SH-SY5Y (cell line): ENCODE data around the gene RRAS.

ENCODE experiments used
- GATA2 ChIP-seq: IDR thresholded peaks from 2 replicates; pipeline ENCODE4 v1.6.1; 2011; ENCODE audit warnings: mild to moderate bottlenecking, low read depth, low read length
- GATA3 ChIP-seq: IDR thresholded peaks from 2 replicates; pipeline ENCODE4 v1.6.1; 2011; ENCODE audit warnings: low read depth, mild to moderate bottlenecking, low read length, moderate library complexity

DNA sequence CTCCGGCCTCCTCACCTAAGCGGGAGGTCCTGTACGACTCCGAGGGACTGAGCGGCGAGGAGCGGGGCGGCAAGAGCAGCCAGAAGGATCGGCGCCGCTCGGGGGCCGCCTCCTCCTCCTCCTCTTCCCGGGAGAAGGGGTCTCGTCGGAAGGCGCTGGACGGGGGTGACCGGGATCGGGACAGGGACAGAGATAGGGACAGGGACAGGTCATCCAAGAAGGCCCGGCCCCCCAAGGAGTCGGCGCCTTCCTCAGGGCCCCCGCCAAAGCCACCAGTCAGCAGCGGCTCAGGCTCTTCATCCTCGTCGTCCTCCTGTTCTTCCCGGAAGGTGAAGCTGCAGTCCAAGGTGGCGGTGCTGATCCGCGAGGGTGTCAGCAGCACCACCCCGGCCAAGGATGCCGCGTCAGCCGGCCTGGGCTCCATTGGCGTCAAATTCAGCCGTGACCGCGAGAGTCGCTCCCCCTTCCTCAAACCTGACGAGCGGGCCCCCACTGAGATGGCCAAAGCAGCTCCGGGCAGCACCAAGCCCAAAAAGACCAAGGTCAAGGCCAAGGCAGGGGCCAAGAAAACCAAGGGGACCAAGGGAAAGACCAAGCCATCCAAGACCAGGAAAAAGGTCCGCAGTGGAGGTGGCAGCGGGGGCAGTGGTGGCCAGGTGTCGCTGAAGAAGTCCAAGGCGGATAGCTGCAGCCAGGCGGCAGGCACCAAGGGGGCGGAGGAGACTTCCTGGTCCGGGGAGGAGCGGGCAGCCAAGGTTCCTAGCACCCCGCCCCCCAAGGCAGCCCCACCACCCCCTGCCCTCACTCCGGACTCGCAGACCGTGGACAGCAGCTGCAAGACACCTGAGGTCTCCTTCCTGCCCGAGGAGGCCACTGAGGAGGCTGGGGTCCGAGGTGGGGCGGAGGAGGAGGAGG lies 12.9 kb upstream of the RRAS start:
- no peak for TF ChIP-seq GATA3
- no peak for TF ChIP-seq GATA2
